BJ (cell line): ENCODE measurements around the gene C12orf43. TPM values are rescaled to one million over a fixed set of nuclear protein-coding genes. Genes with fewer than 3 reads are reported as not detected.

Experiments used
- CTCF ChIA-PET: fragments of 350-600 bp; formaldehyde crosslinking; extraction: SDS; loops from one replicate; lab custom pipeline; 2021; ENCODE audit warnings: antibody characterized with exemption, inconsistent platforms; lab: Yijun Ruan, JAX
- POLR2A ChIA-PET: fragments of 300-600 bp; sonication (Branson Sonifier 250); formaldehyde crosslinking; extraction: SDS; loops from one replicate; lab custom pipeline; 2021; ENCODE audit warnings: antibody characterized with exemption; lab: Charles Lee
- DNase-seq: peaks from one replicate; pipeline ENCODE4 v3.0.0-alpha.2; 2011; ENCODE audit warnings: low read depth
- H3K27me3 ChIP-seq: 2 replicates; pipeline ENCODE4 v1.6.0; 2011; ENCODE audit warnings: low read length; ENCODE audit not compliant: control insufficient read depth, insufficient read depth
- H3K36me3 ChIP-seq: 2 replicates; pipeline ENCODE4 v1.5.1; 2011; ENCODE audit warnings: low read length; ENCODE audit not compliant: control insufficient read depth, insufficient read depth
- H3K4me3 ChIP-seq: 2 replicates; pipeline ENCODE4 v1.5.1; 2011; ENCODE audit warnings: low read depth, mild to moderate bottlenecking, control low read depth, low read length
- CTCF ChIP-seq: IDR thresholded peaks from 2 replicates; pipeline ENCODE4 v1.5.1; 2011; ENCODE audit warnings: low read depth, mild to moderate bottlenecking, control low read depth, inconsistent platforms, low read length, moderate library complexity; ENCODE audit not compliant: insufficient read depth
- polyA plus RNA-seq: library from polyadenylated mRNA; depleted of rRNA; stranded (reverse); fragments of >200 nt; gene quantifications from 2 replicates; pipeline ENCODE4 v1.2.3, GENCODE V29; 2011

Gene C12orf43
- polyA plus RNA-seq, 1 experiment, result 14.0 TPM

- POLR2A ChIA-PET, result no interaction called here
- H3K36me3 ChIP-seq, result no peaks in the 10 kb centered on the region
- H3K4me3 ChIP-seq, result no peak overlapping the region
- DNase-seq, result no peak
- no peak for TF ChIP-seq CTCF
- H3K27me3 ChIP-seq, result peaks cover 4% of the 10 kb centered on the region
- CTCF ChIA-PET, result interaction anchor here (1.3 to 7.3 kb wide), 2 partner anchors 19 to 323 kb away, joined by 3 to 86 read pairs; no protein-coding TSS in a partner anchor
Measured at GRCh38 chr12:120970310-120970709, 46.0 kb downstream of the C12orf43 start.

- POLR2A ChIA-PET, result no interaction called here
- CTCF ChIA-PET, result interaction anchor here (1.5 kb wide), 1 partner anchor 319 kb away, joined by 3 read pairs; no protein-coding TSS in a partner anchor
Measured at GRCh38 chr12:120965534-120966091, 50.7 kb downstream of the C12orf43 start.

GRCh38 chr12:120964298-120964697, 52.0 kb downstream of the C12orf43 start:
- ChIA-PET POLR2A (no interaction called here), CTCF (interaction anchor here (0.5 to 1.4 kb wide), 3 partner anchors 21 to 381 kb away, joined by 3 to 4 read pairs (median 3); no protein-coding TSS in a partner anchor)
- H3K4me3 ChIP-seq, result no peak overlapping the region
- peaks cover 2% of the 10 kb centered on the region; the same call in 1 of the 2 replicates for H3K27me3 ChIP-seq
- no peak for TF ChIP-seq CTCF
- no peaks in the 10 kb centered on the region for H3K36me3 ChIP-seq
- DNase-seq, result no peak

More at GRCh38 chr12:120965534-120966091, 50.7 kb downstream of the C12orf43 start:
- Histone ChIP-seq H3K4me3 (no peak overlapping the region), H3K36me3 (no peaks in the 10 kb centered on the region), H3K27me3 (peaks cover 2% of the 10 kb centered on the region; the same call in 1 of the 2 replicates)
- no peak for DNase-seq
- no peak for TF ChIP-seq CTCF

- H3K27me3 ChIP-seq, result no peaks in the 10 kb centered on the region; the same call in 1 of the 2 replicates
- TF ChIP-seq CTCF, result no peak
- no peaks in the 10 kb centered on the region for H3K36me3 ChIP-seq
- H3K4me3 ChIP-seq, result no peak overlapping the region
- ChIA-PET POLR2A (no interaction called here), CTCF (interaction anchor here (1.6 to 2.8 kb wide), 2 partner anchors 10 to 313 kb away, joined by 7 to 26 read pairs; no protein-coding TSS in a partner anchor)
- no peak for DNase-seq
Measured at GRCh38 chr12:120962532-120963020, 53.7 kb downstream of the C12orf43 start.

GRCh38 chr12:120961604-120962531, 54.4 kb downstream of the C12orf43 start:
- H3K36me3 ChIP-seq, result no peaks in the 10 kb centered on the region
- POLR2A ChIA-PET, result no interaction called here
- no peak overlapping the region for H3K4me3 ChIP-seq
- no peak for TF ChIP-seq CTCF
- DNase-seq, result no peak
- CTCF ChIA-PET, result interaction anchor here (0.9 to 2.8 kb wide), 3 partner anchors 10 to 313 kb away, joined by 4 to 26 read pairs (median 7); no protein-coding TSS in a partner anchor
- no peaks in the 10 kb centered on the region; the same call in 1 of the 2 replicates for H3K27me3 ChIP-seq
